GM12878 (cell line): ENCODE results near the gene SERP1. TPM values are rescaled to one million over a fixed set of nuclear protein-coding genes. Genes with fewer than 3 reads are reported as not detected.
A peak's percentile ranks its signal among the peaks of the same experiment; 100 is the strongest.

Experiments
- ATAC-seq: fragments of 200-7000 bp; cut with Tn5 transposase; 3 replicates; pipeline ENCODE4 v1.9.1; 2020; ENCODE audit warnings: mild to moderate bottlenecking, moderate library complexity
- Bru-seq: library from RNA; stranded (reverse); fragments of 400-500 nt; gene quantifications from one replicate; lab custom pipeline; 2021; lab: Mats Ljungman, UMichigan
- BruChase-seq, 2 experiments: library from RNA; stranded (reverse); fragments of 400-500 nt; gene quantifications; one replicate each; lab custom pipeline; 2021; lab: Mats Ljungman, UMichigan
- BruUV-seq: library from RNA; stranded (reverse); fragments of 400-500 nt; replicated peaks from 2 replicates; lab custom pipeline; 2021; lab: Mats Ljungman, UMichigan
- CTCF ChIA-PET: fragments of 300-600 bp; sonication (Branson Sonifier 250); formaldehyde crosslinking; extraction: SDS; loops from one replicate; lab custom pipeline; 2021; ENCODE audit warnings: inconsistent platforms; lab: Yijun Ruan, JAX
- POLR2A ChIA-PET: fragments of 350-600 bp; formaldehyde crosslinking; extraction: SDS; loops from one replicate; lab custom pipeline; 2021; ENCODE audit warnings: inconsistent platforms; lab: Charles Lee
- RAD21 ChIA-PET: fragments of 300-600 bp; sonication (Branson Sonifier 250); formaldehyde crosslinking; loops from one replicate; lab custom pipeline; 2023; ENCODE audit warnings: antibody characterized with exemption; ENCODE audit not compliant: unreplicated experiment; lab: Charles Lee
- SMC1A ChIA-PET: fragments of 300-600 bp; sonication (Branson Sonifier 250); formaldehyde crosslinking; loops from one replicate; lab custom pipeline; 2023; ENCODE audit not compliant: unreplicated experiment, uncharacterized antibody; lab: Charles Lee
- DNase-seq: peaks from one replicate; pipeline ENCODE4 v3.0.0-alpha.2; 2011; ENCODE audit warnings: low read depth, low spot score
- FAIRE-seq: peaks from 3 replicates; lab custom pipeline; 2011; peaks lifted over from hg19 to GRCh38; lab: Jason Lieb, UNC
- H2AFZ ChIP-seq: 2 replicates; pipeline ENCODE4 v1.6.0; 2011; ENCODE audit warnings: low read depth, low read length, control low read depth; ENCODE audit not compliant: control insufficient read depth
- H3K27ac ChIP-seq: 2 replicates; pipeline ENCODE4 v1.5.1; 2011; ENCODE audit warnings: control low read depth; ENCODE audit not compliant: control insufficient read depth, insufficient read depth
- H3K27me3 ChIP-seq, 2 experiments: replicated peaks in 1 of 2; 2 replicates each; pipeline versions ENCODE4 v1.6.0 to v1.6.1; 2011; ENCODE audit warnings: low read length in 1 of 2; ENCODE audit not compliant: control insufficient read depth in 2 of 2, insufficient read depth in 2 of 2
- H3K36me3 ChIP-seq, 2 experiments: 2 replicates each; pipeline ENCODE4 v1.5.1; 2011; ENCODE audit warnings: low read length in 1 of 2; ENCODE audit not compliant: control insufficient read depth in 2 of 2, insufficient read depth in 2 of 2
- H3K4me1 ChIP-seq: 2 replicates; pipeline ENCODE4 v1.6.1; 2011; ENCODE audit warnings: mild to moderate bottlenecking, low read length, moderate library complexity, mixed read lengths; ENCODE audit not compliant: control insufficient read depth, insufficient read depth
- H3K4me2 ChIP-seq: 2 replicates; pipeline ENCODE4 v1.6.0; 2011; ENCODE audit warnings: control low read depth; ENCODE audit not compliant: control insufficient read depth, insufficient read depth
- H3K4me3 ChIP-seq: fragments of 200-600 bp; sonication (generic); 2 replicates; pipeline ENCODE4 v1.5.1; 2016
- H3K79me2 ChIP-seq: 2 replicates; pipeline ENCODE4 v1.6.0; 2011; ENCODE audit warnings: low read length; ENCODE audit not compliant: control insufficient read depth, insufficient read depth
- H3K9ac ChIP-seq: 2 replicates; pipeline ENCODE4 v1.8.0; 2011; ENCODE audit warnings: low read length, control low read depth, mixed read lengths; ENCODE audit not compliant: control insufficient read depth, insufficient read depth
- H3K9me3 ChIP-seq: replicated peaks from 3 replicates; pipeline ENCODE4 v1.5.1; 2011; ENCODE audit warnings: mild to moderate bottlenecking, low read length; ENCODE audit not compliant: control insufficient read depth, insufficient read depth
- H4K20me1 ChIP-seq: 2 replicates; pipeline ENCODE4 v1.6.0; 2011; ENCODE audit not compliant: control insufficient read depth, insufficient read depth
- FOS ChIP-seq: IDR thresholded peaks from 3 replicates; pipeline ENCODE4 v1.6.1; 2011; ENCODE audit warnings: borderline replicate concordance; ENCODE audit not compliant: insufficient read length; ENCODE audit errors: extremely low read depth
- NRF1 ChIP-seq: conservative IDR thresholded peaks from 2 replicates; pipeline ENCODE4 v1.6.1; 2011; ENCODE audit warnings: mild to moderate bottlenecking, low read depth, low read length, improper control_type of control experiment
- PRDM15 ChIP-seq: fragments of 450-650 bp; formaldehyde crosslinking; IDR thresholded peaks from 2 replicates; pipeline ENCODE4 v1.4.0; 2020; ENCODE audit warnings: mild to moderate bottlenecking, moderate library complexity
- SP1 ChIP-seq: IDR thresholded peaks from one replicate; pipeline ENCODE4 v1.6.1; 2011; ENCODE audit warnings: low read depth, low read length
- TCF7 ChIP-seq: IDR thresholded peaks from 2 replicates; pipeline ENCODE4 v1.6.1; 2014; ENCODE audit warnings: antibody characterized with exemption, borderline replicate concordance
- ZBTB4 ChIP-seq: fragments of 450-650 bp; formaldehyde crosslinking; IDR thresholded peaks from 2 replicates; pipeline ENCODE4 v1.4.0; 2022; ENCODE audit warnings: mild to moderate bottlenecking, moderate library complexity
- ZSCAN29 ChIP-seq: fragments of 450-650 bp; IDR thresholded peaks from 2 replicates; pipeline ENCODE4 v1.6.1; 2017; ENCODE audit warnings: mild to moderate bottlenecking, moderate library complexity
- ZZZ3 ChIP-seq: IDR thresholded peaks from 2 replicates; pipeline ENCODE4 v1.6.1; 2011; ENCODE audit warnings: low read depth; ENCODE audit not compliant: control insufficient read depth, insufficient read length
- WGBS: methylation state at CpG from one replicate; pipeline ENCODE4 v1.1.6; 2016; ENCODE audit warnings: low lambda C conversion rate; ENCODE audit not compliant: insufficient replicate concordance, insufficient coverage; ENCODE audit errors: missing lambda C conversion rate; 5-methylcytosine and 5-hydroxymethylcytosine counted together
- in situ Hi-C: fragments of 300-500 bp; cut with MboI; formaldehyde crosslinking; loops from 9 replicates; pipeline ENCODE4 v1.14.3; 2018; ENCODE audit warnings: mixed read lengths
- intact Hi-C: fragments of 100-400 bp; cut with micrococcal nuclease; formaldehyde crosslinking; loops from one replicate; pipeline ENCODE4 v1.14.2; 2022; ENCODE audit not compliant: unreplicated experiment
- long read RNA-seq, 2 experiments: library from polyadenylated mRNA; unstranded; transcript quantifications; one replicate each; pipeline ENCODE4 v2.0.0, GENCODE V29; 2019 to 2020
- polyA minus RNA-seq, 3 experiments: library from RNA; depleted of rRNA, polyadenylated mRNA; stranded (reverse); fragments of >200 nt; gene quantifications; 2 replicates each; pipeline ENCODE4 v1.2.3, GENCODE V29; 2011
- polyA plus RNA-seq, 11 experiments: library from polyadenylated mRNA; depleted of rRNA in 4 of 11; unstranded in 6 of 11; stranded (reverse) in 5 of 11; fragments of >200 nt; fragmentation: Nextera tagmentation in 4 of 11; fragmentation: Illumina TruSeq in 1 of 11; extraction: Ambion mirVana in 4 of 11; extraction: Trizol in 1 of 11; gene quantifications; 1 replicate in 1 of 11; 2 replicates in 10 of 11; pipeline versions ENCODE4 v1.2.1 to v1.2.3, GENCODE V29; 2011 to 2016; ENCODE audit warnings: inconsistent platforms in 2 of 11, missing spikeins in 2 of 11, low read depth in 1 of 11
- total RNA-seq, 4 experiments: library from RNA; depleted of rRNA in 3 of 4; stranded (reverse); fragments of >200 nt in 3 of 4; fragmentation: Illumina TruSeq in 1 of 4; extraction: Trizol in 1 of 4; gene quantifications; 2 replicates each; pipeline versions ENCODE4 v1.2.1 to v1.2.3, GENCODE V29; 2013 to 2021

The SERP1 gene
- 90.4 and 104 TPM in 2 replicates for total RNA-seq (2013; cell fraction: nucleolus; rRNA removed)
- total RNA-seq (2014; rRNA removed) (145 and 157 TPM in 2 replicates), total RNA-seq (2014; rRNA removed; fragmentation: Illumina TruSeq; extraction: Trizol) (76.5 and 77.7 TPM in 2 replicates), total RNA-seq (2021) (93.6 and 97.6 TPM in 2 replicates), polyA plus RNA-seq (2011; rRNA removed) (67.2 and 112 TPM in 2 replicates), polyA plus RNA-seq (2014; fragmentation: Illumina TruSeq; extraction: Trizol) (72.5 and 82.5 TPM in 2 replicates), polyA plus RNA-seq (2014; fragmentation: Nextera tagmentation; extraction: Ambion mirVana) (10 to 100 TPM; 31.1 to 46.7 TPM), polyA plus RNA-seq (2014; rRNA removed) (192 and 218 TPM in 2 replicates), polyA plus RNA-seq (2016; fragmentation: Nextera tagmentation; extraction: Ambion mirVana) (100 to 1,000 TPM; 221 to 242 TPM), polyA minus RNA-seq (2011; rRNA and poly(A)+ RNA removed) (31.8 and 39.4 TPM in 2 replicates), Bru-seq, nascent RNA (percentile 80 among the genes with signal in this experiment), BruChase-seq, experiment 1, labeled RNA remaining after a 6-hour chase (percentile 82 among the genes with signal in this experiment), BruChase-seq, experiment 2, labeled RNA remaining after a 2-hour chase (percentile 77 among the genes with signal in this experiment)
- 80.0 TPM for polyA plus RNA-seq (2011; ENCODE audit: low read depth)
- 50.0 and 89.7 TPM in 2 replicates for polyA plus RNA-seq (2011; cell fraction: cytosol; rRNA removed)
- polyA plus RNA-seq (2011; cell fraction: nucleus; rRNA removed): 48.0 and 48.1 TPM in 2 replicates
- 125 and 132 TPM in 2 replicates for polyA plus RNA-seq (2012)
- polyA minus RNA-seq (2011; cell fraction: cytosol; rRNA and poly(A)+ RNA removed): 34.9 and 40.1 TPM in 2 replicates
- 54.2 and 71.5 TPM in 2 replicates for polyA minus RNA-seq (2011; cell fraction: nucleus; rRNA and poly(A)+ RNA removed)
- long read RNA-seq, experiment 1, transcript SERP1-201 (3 exons, 3,171 nt): major isoform, 107 of 111 reads
- long read RNA-seq, experiment 1, partial matches to known transcripts: 0 of 111 reads
- long read RNA-seq, experiment 1, other reads (novel, unspliced or antisense): 3 of 111 reads
- long read RNA-seq, experiment 2, transcript SERP1-206 (2 exons, 1,596 nt): minor isoform, 9 of 251 reads
- long read RNA-seq, experiment 2, transcript SERP1-201 (3 exons, 3,171 nt): major isoform, 172 of 251 reads
- long read RNA-seq, experiment 2, transcript SERP1-208 (2 exons, 830 nt): minor isoform, 5 of 251 reads
- long read RNA-seq, experiment 2, partial matches to known transcripts: 2 of 251 reads
- long read RNA-seq, experiment 2, other reads (novel, unspliced or antisense): 63 of 251 reads

DNA sequence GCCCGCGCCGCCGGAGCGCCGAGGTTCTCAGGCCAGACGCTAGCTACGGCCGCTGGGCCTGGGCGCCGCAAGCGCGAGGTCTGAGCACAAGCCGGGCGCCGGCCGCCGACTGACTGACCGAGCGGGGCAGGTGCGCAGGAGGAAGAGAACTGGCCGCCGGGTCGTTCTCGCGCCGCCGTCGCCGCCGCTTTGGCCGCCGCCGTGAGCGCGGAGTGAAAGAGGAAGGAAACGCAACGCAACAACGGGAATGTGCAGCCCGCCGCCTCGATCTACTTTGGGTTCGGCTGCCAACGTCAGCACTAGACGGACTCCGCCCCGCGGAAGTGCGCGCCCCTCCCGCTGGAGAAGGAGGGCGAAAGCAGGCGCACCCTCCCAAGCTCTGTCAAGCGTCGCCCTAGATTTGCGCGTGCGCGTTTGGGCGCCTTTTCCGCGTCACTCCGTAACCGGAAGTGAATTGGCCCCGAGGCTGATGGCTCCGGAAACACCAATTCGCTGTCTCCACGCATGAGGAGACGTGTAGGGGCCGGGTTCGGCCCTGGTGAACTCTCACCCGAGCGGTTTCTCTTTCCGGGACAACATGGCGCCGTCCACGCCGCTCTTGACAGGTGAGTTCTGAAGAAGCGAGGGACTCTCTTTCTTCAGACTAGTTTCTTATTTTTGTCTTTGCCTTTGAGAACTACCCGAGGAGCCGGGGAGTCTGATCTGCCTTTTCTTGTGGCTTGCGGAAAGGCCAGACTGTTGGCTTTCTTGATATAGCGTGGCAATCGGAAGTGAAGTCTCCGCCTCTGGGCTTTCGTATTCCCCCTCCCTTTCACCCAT, at the start of gene SERP1, which contains the start of gene EIF2A:
SERP1 (minus strand) TSS at position 271 of the 819 bp plus-strand sequence. CDS start 361 bp downstream, outside the sequence.
EIF2A (plus strand) TSS at position 562 of the 819 bp plus-strand sequence; CDS start at position 578, 16 bp downstream.
- RAD21 ChIA-PET: interaction anchor here (0.6 to 4.8 kb wide), 8 partner anchors 10 to 216 kb away, joined by 3 to 25 read pairs (median 4); partner anchors contain the start of genes ERICH6, SELENOT and SIAH2
- no peaks in the 10 kb centered on the region for H4K20me1 ChIP-seq
- ATAC-seq: peak; percentile 92
- intact Hi-C loops (loop anchor here (1.0 to 5.0 kb wide), 6 partner anchors 52 to 216 kb away; partner anchors contain the start of genes SELENOT, SIAH2 and TSC22D2), in situ Hi-C loops (loop anchor here (10.0 to 25.0 kb wide), 2 partner anchors 591 to 728 kb away; partner anchors contain the start of gene P2RY14)
- H3K27ac ChIP-seq: peak within 1 kb of the TSS; percentile 96
- DNase-seq: peak; percentile 98
- H3K4me1 ChIP-seq: peaks cover 3% of the 10 kb centered on the region; the same call in 1 of the 2 replicates
- peaks cover 84% of the 10 kb centered on the region for H3K79me2 ChIP-seq
- CTCF ChIA-PET: interaction anchor here (0.6 to 1.0 kb wide), 4 partner anchors 12 to 172 kb away, joined by 3 to 6 read pairs (median 3); partner anchors contain the start of gene SELENOT
- whole genome bisulfite sequencing: under 1% methylated on average over 86 of the region's 86 CpGs
- H3K27me3 ChIP-seq: no peaks in the 10 kb centered on the region
- peak within 1 kb of the TSS; percentile 73 for H3K4me2 ChIP-seq
- POLR2A ChIA-PET: interaction anchor here (0.5 to 4.1 kb wide), 13 partner anchors 10 to 218 kb away, joined by 3 to 33 read pairs (median 3); partner anchors contain the start of genes SELENOT, SIAH2 and TSC22D2
- peaks cover 0 to under 1% of the 10 kb centered on the region in 2 experiments; a peak in 1 of 4 replicates for H3K36me3 ChIP-seq
- peak within 1 kb of the TSS; percentile 97 for H3K4me3 ChIP-seq
- H3K9ac ChIP-seq: peak within 1 kb of the TSS; percentile 89
- FAIRE-seq: peak; percentile 98
- H2AFZ ChIP-seq: peak within 1 kb of the TSS; percentile 97
- SMC1A ChIA-PET: interaction anchor here (0.7 to 3.4 kb wide), 4 partner anchors 41 to 158 kb away, joined by 3 to 11 read pairs (median 4); partner anchors contain the start of gene ERICH6
- no TSS peak for BruUV-seq
- no peaks in the 10 kb centered on the region for H3K9me3 ChIP-seq
- TF ChIP-seq ZZZ3: no peak
- no peak for TF ChIP-seq PRDM15
- TF ChIP-seq TCF7: peak; percentile 67; the same call in 1 of the 2 replicates
- TF ChIP-seq NRF1: peak; percentile 46
- no peak for TF ChIP-seq ZSCAN29
- TF ChIP-seq SP1: peak; percentile 47
- no peak for TF ChIP-seq ZBTB4 (CRISPR knock-in tag)
- TF ChIP-seq FOS: no peak
